KMS-11 (cell line): ENCODE results near the gene MBOAT1.

Experiments
- H2AFZ ChIP-seq: fragments of 200-600 bp; sonication (generic); 2 replicates; pipeline ENCODE4 v1.6.1; 2016; ENCODE audit warnings: antibody characterized with exemption, mixed run types, low read depth
- H3K27ac ChIP-seq: fragments of 200-600 bp; sonication (generic); 2 replicates; pipeline ENCODE4 v1.6.1; 2016; ENCODE audit warnings: mild to moderate bottlenecking, mixed run types
- H3K27me3 ChIP-seq: fragments of 200-600 bp; sonication (generic); 2 replicates; pipeline ENCODE4 v1.6.1; 2017; ENCODE audit warnings: mild to moderate bottlenecking, low read depth, mixed run types, moderate library complexity; ENCODE audit not compliant: insufficient read depth
- H3K36me3 ChIP-seq: fragments of 200-600 bp; sonication (generic); 2 replicates; pipeline ENCODE4 v1.6.1; 2017; ENCODE audit warnings: mild to moderate bottlenecking, mixed run types; ENCODE audit not compliant: insufficient read depth
- H3K4me1 ChIP-seq: fragments of 200-600 bp; sonication (generic); 2 replicates; pipeline ENCODE4 v1.6.1; 2016; ENCODE audit warnings: mild to moderate bottlenecking, low read depth, mixed run types; ENCODE audit not compliant: poor library complexity, severe bottlenecking
- H3K4me2 ChIP-seq: fragments of 200-600 bp; sonication (generic); 2 replicates; pipeline ENCODE4 v1.7.0; 2016; ENCODE audit warnings: mild to moderate bottlenecking, mixed run types
- H3K4me3 ChIP-seq: fragments of 200-600 bp; sonication (generic); IDR thresholded peaks from 2 replicates; pipeline ENCODE4 v1.6.1; 2017; ENCODE audit warnings: low read depth, low read length, mixed read lengths; ENCODE audit not compliant: insufficient read depth
- H3K79me2 ChIP-seq: fragments of 200-600 bp; sonication (generic); 2 replicates; pipeline ENCODE4 v1.6.1; 2016; ENCODE audit warnings: low read depth, mixed run types; ENCODE audit not compliant: insufficient read depth
- H3K9ac ChIP-seq: fragments of 200-600 bp; sonication (generic); 2 replicates; pipeline ENCODE4 v1.6.1; 2016; ENCODE audit warnings: mild to moderate bottlenecking, mixed run types
- H4K20me1 ChIP-seq: fragments of 200-600 bp; sonication (generic); 2 replicates; pipeline ENCODE4 v1.6.1; 2016; ENCODE audit warnings: mild to moderate bottlenecking, mixed run types; ENCODE audit not compliant: insufficient read depth
- CTCF ChIP-seq: fragments of 200-600 bp; sonication (generic); conservative IDR thresholded peaks from 2 replicates; pipeline ENCODE4 v1.6.1; 2017; ENCODE audit warnings: low read depth, mild to moderate bottlenecking, antibody characterized with exemption, low read length, moderate library complexity, mixed read lengths

MBOAT1 gene

GRCh38 chr6:20169119-20169557 lies 43.1 kb downstream of the MBOAT1 start:
- TF ChIP-seq CTCF, result no peak
- Histone ChIP-seq H3K4me2 (no peak overlapping the region), H4K20me1 (no peaks in the 10 kb centered on the region), H3K4me1 (peaks cover 14% of the 10 kb centered on the region), H3K27ac (no peak overlapping the region), H3K79me2 (0 out of 2 replicates have a peak, but pooled peaks cover 5% of the 10 kb centered on the region), H3K9ac (no peak overlapping the region), H3K27me3 (no peaks in the 10 kb centered on the region), H2AFZ (no peak overlapping the region), H3K4me3 (no peak overlapping the region), H3K36me3 (no peaks in the 10 kb centered on the region)

DNA sequence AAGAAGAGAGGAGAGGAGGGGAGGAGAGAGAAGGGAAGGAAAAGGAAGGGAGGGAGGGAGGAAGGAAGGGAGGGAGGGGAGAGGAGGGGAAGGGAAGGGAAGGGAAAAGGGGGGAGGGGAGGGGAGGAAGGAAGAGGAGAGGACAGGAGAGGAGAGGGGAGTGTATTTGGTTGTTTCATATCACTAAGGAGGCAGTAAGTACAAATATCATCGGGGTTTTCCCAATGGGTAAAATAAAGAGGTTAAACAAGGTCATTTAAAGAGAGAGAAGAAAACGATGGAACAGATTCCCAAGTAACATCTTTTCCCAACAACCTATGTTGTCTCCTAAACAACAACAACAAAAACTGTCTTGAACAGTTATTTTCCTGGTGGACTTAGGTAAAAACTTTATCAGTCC lies 43.6 kb downstream of the MBOAT1 start:
- no peaks in the 10 kb centered on the region for H4K20me1 ChIP-seq
- H3K4me1 ChIP-seq, result peaks cover 9% of the 10 kb centered on the region
- no peaks in the 10 kb centered on the region for H3K27me3 ChIP-seq
- no peak overlapping the region for H3K27ac ChIP-seq
- no peak for TF ChIP-seq CTCF
- H3K79me2 ChIP-seq, result 0 out of 2 replicates have a peak, but pooled peaks cover 5% of the 10 kb centered on the region
- no peak overlapping the region for H3K4me3 ChIP-seq
- no peak overlapping the region for H3K9ac ChIP-seq
- no peak overlapping the region for H2AFZ ChIP-seq
- no peaks in the 10 kb centered on the region for H3K36me3 ChIP-seq
- H3K4me2 ChIP-seq, result no peak overlapping the region

GRCh38 chr6:20167601-20168000 lies 44.7 kb downstream of the MBOAT1 start:
- no peak for TF ChIP-seq CTCF
- Histone ChIP-seq H2AFZ (no peak overlapping the region), H3K4me1 (no peaks in the 10 kb centered on the region)

DNA sequence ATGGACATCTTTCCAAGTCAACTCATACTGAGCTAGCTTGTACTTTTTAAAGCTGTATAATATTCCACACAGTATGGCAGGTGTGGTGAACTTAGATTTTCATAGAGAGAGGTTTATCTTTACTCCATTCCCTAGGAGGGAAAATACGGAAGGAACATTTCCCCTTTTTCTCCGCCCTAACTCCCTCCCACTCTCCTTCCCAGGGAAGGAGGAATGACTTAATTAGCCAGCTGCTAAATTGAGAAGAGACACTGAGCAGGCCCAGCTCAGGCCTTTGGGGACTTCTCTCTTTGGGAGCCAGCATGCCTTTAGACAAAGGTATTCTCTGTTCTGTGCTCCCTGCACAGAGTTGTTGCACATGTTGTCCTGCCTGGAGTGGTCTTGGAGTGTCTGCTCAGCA lies 46.1 kb downstream of the MBOAT1 start:
- Histone ChIP-seq H3K27ac (no peak overlapping the region), H2AFZ (no peak overlapping the region), H3K79me2 (0 out of 2 replicates have a peak, but pooled peaks cover 5% of the 10 kb centered on the region), H3K36me3 (no peaks in the 10 kb centered on the region), H3K27me3 (no peaks in the 10 kb centered on the region), H3K4me2 (no peak overlapping the region), H3K4me1 (no peaks in the 10 kb centered on the region), H3K4me3 (no peak overlapping the region), H3K9ac (no peak overlapping the region), H4K20me1 (no peaks in the 10 kb centered on the region)
- no peak for TF ChIP-seq CTCF

More at GRCh38 chr6:20167601-20168000, 44.7 kb downstream of the MBOAT1 start:
- Histone ChIP-seq H3K27ac (no peak overlapping the region), H3K4me3 (no peak overlapping the region), H3K36me3 (no peaks in the 10 kb centered on the region), H3K27me3 (no peaks in the 10 kb centered on the region), H4K20me1 (no peaks in the 10 kb centered on the region), H3K9ac (no peak overlapping the region), H3K79me2 (0 out of 2 replicates have a peak, but pooled peaks cover 5% of the 10 kb centered on the region), H3K4me2 (no peak overlapping the region)
